Caco-2 (cell line): Measurements from ENCODE around the gene CPEB1. TPM values are rescaled to one million over a fixed set of nuclear protein-coding genes. Genes with fewer than 3 reads are reported as not detected.

Source experiments
- BruUV-seq: library from RNA; stranded (reverse); fragments of 400-500 nt; replicated peaks from 2 replicates; lab custom pipeline; 2021; lab: Mats Ljungman, UMichigan
- CTCF ChIA-PET: fragments of 300-600 bp; sonication (Branson Sonifier 250); formaldehyde crosslinking; loops from one replicate; lab custom pipeline; 2022; ENCODE audit warnings: antibody characterized with exemption; lab: Charles Lee
- POLR2A ChIA-PET: fragments of 300-600 bp; sonication (Branson Sonifier 250); formaldehyde crosslinking; loops from one replicate; lab custom pipeline; 2022; ENCODE audit warnings: antibody characterized with exemption; lab: Charles Lee
- DNase-seq, 2 experiments: peaks; one replicate each; pipeline versions ENCODE4 v3.0.0 to v3.0.0-alpha.2; 2020 to 2022
- H3K27me3 ChIP-seq: replicated peaks from 2 replicates; pipeline ENCODE4 v1.6.0; 2011; ENCODE audit warnings: low read length; ENCODE audit not compliant: control insufficient read depth, insufficient read depth
- H3K36me3 ChIP-seq: 2 replicates; pipeline ENCODE4 v1.5.1; 2011; ENCODE audit warnings: low read length; ENCODE audit not compliant: control insufficient read depth, insufficient read depth
- H3K4me1 ChIP-seq: fragments of 250-450 bp; sonication (Bioruptor Pico); 2 replicates; pipeline ENCODE4 v1.5.1; 2020; ENCODE audit warnings: mild to moderate bottlenecking
- H3K4me3 ChIP-seq: 2 replicates; pipeline ENCODE4 v1.5.1; 2011; ENCODE audit warnings: low read depth, mild to moderate bottlenecking, control low read depth, low read length
- H3K9me3 ChIP-seq: fragments of 250-450 bp; sonication (Bioruptor Pico); 2 replicates; pipeline ENCODE4 v1.5.1; 2020; ENCODE audit warnings: mild to moderate bottlenecking, moderate library complexity
- H3K27ac Mint-ChIP-seq: one replicate; pipeline ENCODE4 v1.8.0; 2022; ENCODE audit warnings: mixed read lengths; ENCODE audit not compliant: unreplicated experiment
- H3K27me3 Mint-ChIP-seq: one replicate; pipeline ENCODE4 v1.8.0; 2022; ENCODE audit warnings: mixed read lengths; ENCODE audit not compliant: insufficient read depth, unreplicated experiment
- H3K36me3 Mint-ChIP-seq: one replicate; pipeline ENCODE4 v1.8.0; 2022; ENCODE audit warnings: mild to moderate bottlenecking, mixed read lengths; ENCODE audit not compliant: insufficient read depth, unreplicated experiment
- H3K4me1 Mint-ChIP-seq: one replicate; pipeline ENCODE4 v1.8.0; 2022; ENCODE audit warnings: low read depth, mixed read lengths; ENCODE audit not compliant: unreplicated experiment
- H3K4me3 Mint-ChIP-seq: one replicate; pipeline ENCODE4 v1.8.0; 2022; ENCODE audit warnings: mild to moderate bottlenecking, moderate library complexity, mixed read lengths; ENCODE audit not compliant: unreplicated experiment
- H3K9me3 Mint-ChIP-seq: one replicate; pipeline ENCODE4 v1.8.0; 2022; ENCODE audit warnings: mixed read lengths; ENCODE audit not compliant: unreplicated experiment
- intact Hi-C: fragments of 100-400 bp; cut with micrococcal nuclease; formaldehyde crosslinking; loops from one replicate; pipeline ENCODE4 v1.10.0; 2022; ENCODE audit not compliant: unreplicated experiment
- total RNA-seq: library from RNA; stranded (reverse); gene quantifications from 2 replicates; pipeline ENCODE4 v1.2.3, GENCODE V29; 2022
- TF ChIP-seq, protein P1 (sequence below), 2 experiments: fragments of 200-600 bp in 1 of 2; IDR thresholded peaks; 1 replicate in 1 of 2; 2 replicates in 1 of 2; pipeline versions ENCODE4 v1.5.1 to v1.8.0; 2011 to 2022; ENCODE audit warnings: antibody characterized with exemption in 1 of 2, control low read depth in 1 of 2, inconsistent platforms in 1 of 2, low read depth in 1 of 2, low read length in 1 of 2, mild to moderate bottlenecking in 1 of 2, moderate library complexity in 1 of 2; ENCODE audit not compliant: insufficient read depth in 1 of 2, severe bottlenecking in 1 of 2, unreplicated experiment in 1 of 2

Gene CPEB1
- total RNA-seq, 1 experiment from 2014 or later: 0.82 TPM

DNA sequence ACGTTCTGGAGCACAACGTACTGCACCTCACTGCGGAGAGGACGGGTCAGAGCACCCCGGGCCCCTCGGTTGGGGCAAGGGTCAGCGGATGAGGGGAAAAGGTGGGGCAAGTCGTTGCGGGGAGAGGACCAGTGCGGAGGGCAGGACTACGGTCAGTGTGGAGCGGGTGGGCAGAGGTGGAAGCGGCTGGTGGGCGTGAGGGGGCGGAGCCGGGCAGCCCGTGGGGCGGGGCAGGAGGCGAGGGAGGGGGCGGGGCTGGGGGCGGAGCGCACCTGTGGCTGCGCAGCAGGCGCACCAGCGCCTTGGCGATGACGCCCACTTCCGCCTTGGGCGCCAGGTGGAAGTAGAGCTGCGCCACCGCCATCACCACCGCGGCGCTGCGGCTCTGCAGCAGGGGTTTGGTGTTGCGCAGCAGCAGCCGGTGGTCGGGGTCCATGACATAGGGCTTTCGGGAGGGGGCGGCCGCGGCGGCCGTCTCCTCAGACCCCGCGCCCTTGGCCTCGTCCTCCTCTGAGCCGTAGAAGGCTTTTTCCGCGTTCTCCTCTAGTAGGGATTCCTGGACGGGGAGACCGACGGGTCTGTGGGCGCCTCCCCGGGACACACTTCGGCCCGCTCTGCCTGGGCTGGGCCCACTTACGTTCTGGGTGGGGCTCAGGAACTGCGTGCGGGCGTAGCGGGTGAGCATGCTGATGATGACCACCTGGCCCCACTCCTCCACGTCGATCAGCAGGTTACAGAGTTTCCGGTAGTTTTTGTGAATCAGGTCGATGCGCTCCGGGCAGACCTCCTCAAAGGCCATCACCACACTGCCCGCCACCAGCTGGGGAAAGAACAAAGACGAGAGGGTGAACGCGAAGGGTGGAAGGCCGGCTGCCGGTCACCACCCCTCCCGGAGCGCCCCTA is 33.3 kb upstream of the CPEB1 start:
- POLR2A ChIA-PET: no interaction called here
- Histone ChIP-seq H3K4me3 (no peak overlapping the region), H3K9me3 (no peaks in the 10 kb centered on the region), H3K4me1 (no peaks in the 10 kb centered on the region), H3K36me3 (no peaks in the 10 kb centered on the region), H3K27me3 (no peaks in the 10 kb centered on the region)
- BruUV-seq: no TSS peak
- Mint-ChIP-seq H3K36me3 (no peaks in the 10 kb centered on the region), H3K4me3 (no peak overlapping the region), H3K9me3 (no peaks in the 10 kb centered on the region), H3K27me3 (peaks cover 10% of the 10 kb centered on the region), H3K4me1 (no peaks in the 10 kb centered on the region), H3K27ac (no peak overlapping the region)
- no peak for DNase-seq
- CTCF ChIA-PET: no interaction called here
- intact Hi-C loops: no loop called here
- TF ChIP-seq, protein P1, sequence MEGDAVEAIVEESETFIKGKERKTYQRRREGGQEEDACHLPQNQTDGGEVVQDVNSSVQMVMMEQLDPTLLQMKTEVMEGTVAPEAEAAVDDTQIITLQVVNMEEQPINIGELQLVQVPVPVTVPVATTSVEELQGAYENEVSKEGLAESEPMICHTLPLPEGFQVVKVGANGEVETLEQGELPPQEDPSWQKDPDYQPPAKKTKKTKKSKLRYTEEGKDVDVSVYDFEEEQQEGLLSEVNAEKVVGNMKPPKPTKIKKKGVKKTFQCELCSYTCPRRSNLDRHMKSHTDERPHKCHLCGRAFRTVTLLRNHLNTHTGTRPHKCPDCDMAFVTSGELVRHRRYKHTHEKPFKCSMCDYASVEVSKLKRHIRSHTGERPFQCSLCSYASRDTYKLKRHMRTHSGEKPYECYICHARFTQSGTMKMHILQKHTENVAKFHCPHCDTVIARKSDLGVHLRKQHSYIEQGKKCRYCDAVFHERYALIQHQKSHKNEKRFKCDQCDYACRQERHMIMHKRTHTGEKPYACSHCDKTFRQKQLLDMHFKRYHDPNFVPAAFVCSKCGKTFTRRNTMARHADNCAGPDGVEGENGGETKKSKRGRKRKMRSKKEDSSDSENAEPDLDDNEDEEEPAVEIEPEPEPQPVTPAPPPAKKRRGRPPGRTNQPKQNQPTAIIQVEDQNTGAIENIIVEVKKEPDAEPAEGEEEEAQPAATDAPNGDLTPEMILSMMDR (IDR thresholded peaks at IDR 0.05; ENCODE audit: insufficient read depth in 1 of 2, low read depth in 1 of 2, low read length in 1 of 2, severe bottlenecking in 1 of 2, unreplicated experiment in 1 of 2): no peak

DNA sequence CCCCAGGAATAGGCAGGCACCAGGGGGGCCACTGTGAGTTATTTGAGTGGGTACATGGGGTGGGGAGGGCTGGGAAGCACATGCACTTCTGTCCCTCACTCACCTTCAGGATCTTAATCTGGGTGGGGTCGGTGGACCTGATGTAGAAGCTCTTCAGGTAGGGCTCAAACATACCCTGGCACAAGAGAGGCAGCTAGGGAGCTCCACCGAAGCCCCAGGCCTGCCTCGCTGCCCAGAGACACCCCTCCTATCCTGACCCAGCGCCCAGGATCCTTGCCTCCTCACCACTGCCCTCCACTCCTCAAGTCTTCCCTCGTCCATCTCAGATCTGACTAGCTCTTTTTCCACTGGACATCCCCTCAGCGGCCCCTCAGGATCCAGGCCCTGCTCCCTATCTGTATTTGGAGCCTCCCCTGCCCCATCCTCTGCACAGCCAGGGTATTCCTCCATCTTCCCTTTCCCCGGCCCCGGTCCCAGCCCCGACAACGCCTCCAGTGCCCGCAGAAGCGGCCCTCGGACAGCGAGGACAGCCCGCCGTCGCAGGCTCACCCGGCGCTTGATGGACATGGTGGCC is 32.5 kb upstream of the CPEB1 start:
- H3K4me1 ChIP-seq: no peaks in the 10 kb centered on the region
- CTCF ChIA-PET: no interaction called here
- Mint-ChIP-seq H3K4me3 (no peak overlapping the region), H3K27me3 (peaks cover 8% of the 10 kb centered on the region), H3K4me1 (no peaks in the 10 kb centered on the region), H3K36me3 (no peaks in the 10 kb centered on the region), H3K27ac (no peak overlapping the region), H3K9me3 (no peaks in the 10 kb centered on the region)
- intact Hi-C loops: no loop called here
- POLR2A ChIA-PET: no interaction called here
- no TSS peak for BruUV-seq
- DNase-seq: no peak
- no peaks in the 10 kb centered on the region for H3K36me3 ChIP-seq
- no peaks in the 10 kb centered on the region for H3K27me3 ChIP-seq
- TF ChIP-seq, protein P1 (IDR thresholded peaks at IDR 0.05; ENCODE audit: insufficient read depth in 1 of 2, low read depth in 1 of 2, low read length in 1 of 2, severe bottlenecking in 1 of 2, unreplicated experiment in 1 of 2): no peak
- H3K9me3 ChIP-seq: no peaks in the 10 kb centered on the region
- H3K4me3 ChIP-seq: no peak overlapping the region

DNA sequence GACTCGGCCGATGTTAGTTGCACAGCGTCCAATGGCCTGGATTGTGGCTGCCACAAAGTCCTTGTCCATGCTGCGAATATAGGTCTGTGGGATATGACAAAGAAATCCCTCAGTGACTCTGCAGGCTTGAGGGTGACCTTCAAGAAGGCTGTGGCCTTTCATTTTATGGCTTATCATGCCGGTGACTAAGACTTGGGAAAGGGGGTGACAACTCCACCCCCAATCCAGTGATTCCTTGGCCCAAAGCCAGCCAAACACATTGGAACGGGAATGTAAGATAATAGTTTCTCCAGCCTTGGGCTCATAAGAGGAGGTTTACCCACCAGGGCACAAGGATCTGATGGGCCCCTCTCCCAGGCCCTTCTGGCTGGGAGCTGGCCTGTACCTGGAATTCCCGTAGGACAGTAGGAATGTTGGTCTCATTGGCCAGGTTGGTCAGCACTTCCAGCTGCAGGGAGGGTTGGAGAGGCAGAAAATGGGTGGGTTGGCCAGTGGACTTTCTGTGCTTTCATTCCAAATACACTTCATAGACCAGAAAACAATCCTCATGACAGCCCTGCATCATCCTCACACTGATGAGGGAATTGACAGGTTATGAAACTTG is 30.7 kb upstream of the CPEB1 start:
- POLR2A ChIA-PET: no interaction called here
- CTCF ChIA-PET: no interaction called here
- no peaks in the 10 kb centered on the region for H3K9me3 Mint-ChIP-seq
- H3K4me1 Mint-ChIP-seq: no peaks in the 10 kb centered on the region
- DNase-seq: no peak
- no peaks in the 10 kb centered on the region for H3K4me1 ChIP-seq
- peaks cover 5% of the 10 kb centered on the region for H3K27me3 Mint-ChIP-seq
- BruUV-seq: no TSS peak
- H3K27ac Mint-ChIP-seq: no peak overlapping the region
- H3K4me3 Mint-ChIP-seq: no peak overlapping the region
- no peak overlapping the region for H3K4me3 ChIP-seq
- H3K36me3 ChIP-seq: no peaks in the 10 kb centered on the region
- no peaks in the 10 kb centered on the region for H3K27me3 ChIP-seq
- no peaks in the 10 kb centered on the region for H3K36me3 Mint-ChIP-seq
- TF ChIP-seq, protein P1 (IDR thresholded peaks at IDR 0.05; ENCODE audit: insufficient read depth in 1 of 2, low read depth in 1 of 2, low read length in 1 of 2, severe bottlenecking in 1 of 2, unreplicated experiment in 1 of 2): no peak
- intact Hi-C loops: no loop called here
- no peaks in the 10 kb centered on the region for H3K9me3 ChIP-seq
